ENCODE results near the gene TPTE.
"Not testable (repeated sequence)": the region's sequence is repeated elsewhere in the genome, so short reads cannot be mapped to it uniquely, and the experiment has no call there.

- not testable (repeated sequence) for TF ChIP-seq POLR2A (IDR thresholded peaks at IDR 0.05; ENCODE audit: low read depth, low read length); CTCF (IDR thresholded peaks at IDR 0.05; ENCODE audit: extremely low read depth in 1 of 2, insufficient read depth in 1 of 2, low read depth in 1 of 2, low read length in 2 of 2); MYC (IDR thresholded peaks at IDR 0.05; ENCODE audit: low read depth, low read length); POLR2AphosphoS5 (IDR thresholded peaks at IDR 0.05; ENCODE audit: insufficient read depth, low read depth, low read length); JUN (IDR thresholded peaks at IDR 0.05; ENCODE audit: borderline replicate concordance, insufficient read depth, insufficient read length, low read depth); EZH2 (IDR thresholded peaks at IDR 0.05; ENCODE audit: borderline replicate concordance, low read depth, low read length, severe bottlenecking); MAX (IDR thresholded peaks at IDR 0.05; ENCODE audit: insufficient read depth, insufficient read length); GATA2 (IDR thresholded peaks at IDR 0.05; ENCODE audit: insufficient read depth, insufficient read length, low read depth, low read length); FOS (IDR thresholded peaks at IDR 0.05; ENCODE audit: borderline replicate concordance, insufficient read depth, low read length)
Measured at GRCh38 chr21:10617133-10617752, 95.9 kb downstream of the TPTE start.

Data from endothelial cell of umbilical vein (primary cell).